Loucy (cell line): ENCODE measurements around the gene ANXA3.

Source experiments
- H2AFZ ChIP-seq: fragments of 200-600 bp; sonication (generic); 2 replicates; pipeline ENCODE4 v1.6.0; 2016; ENCODE audit warnings: antibody characterized with exemption, mild to moderate bottlenecking, low read length, moderate library complexity
- H3F3A ChIP-seq: fragments of 200-600 bp; 2 replicates; pipeline ENCODE4 v1.6.0; 2016; ENCODE audit warnings: antibody characterized with exemption, low read depth, mild to moderate bottlenecking
- H3K27me3 ChIP-seq: fragments of 200-600 bp; sonication (generic); 2 replicates; pipeline ENCODE4 v1.6.1; 2014; ENCODE audit warnings: low read length, mild to moderate bottlenecking; ENCODE audit not compliant: insufficient read depth, poor library complexity, severe bottlenecking
- H3K36me3 ChIP-seq: fragments of 200-600 bp; sonication (generic); 2 replicates; pipeline ENCODE4 v1.6.1; 2016; ENCODE audit warnings: low read length; ENCODE audit not compliant: insufficient read depth
- H3K4me1 ChIP-seq: fragments of 200-600 bp; sonication (generic); 2 replicates; pipeline ENCODE4 v1.5.1; 2014; ENCODE audit warnings: low read length, mild to moderate bottlenecking; ENCODE audit not compliant: insufficient read depth, poor library complexity, severe bottlenecking
- H3K4me2 ChIP-seq: fragments of 200-600 bp; sonication (generic); 2 replicates; pipeline ENCODE4 v1.6.0; 2014; ENCODE audit warnings: antibody characterized with exemption, low read length, low read depth, mild to moderate bottlenecking; ENCODE audit not compliant: poor library complexity, severe bottlenecking
- H3K4me3 ChIP-seq: fragments of 200-600 bp; sonication (generic); 2 replicates; pipeline ENCODE4 v1.5.1; 2014; ENCODE audit warnings: low read length, mild to moderate bottlenecking, mixed read lengths; ENCODE audit not compliant: poor library complexity, severe bottlenecking
- H3K79me2 ChIP-seq: fragments of 200-600 bp; sonication (generic); 2 replicates; pipeline ENCODE4 v1.6.1; 2014; ENCODE audit warnings: low read length; ENCODE audit not compliant: insufficient read depth
- H3K9ac ChIP-seq: fragments of 200-600 bp; sonication (generic); 2 replicates; pipeline ENCODE4 v1.6.0; 2014; ENCODE audit warnings: mild to moderate bottlenecking, low read depth, low read length, moderate library complexity; ENCODE audit not compliant: poor library complexity, severe bottlenecking
- H3K9me2 ChIP-seq: fragments of 200-600 bp; sonication (generic); replicated peaks from 2 replicates; pipeline ENCODE4 v1.6.1; 2016; ENCODE audit warnings: low read depth, low read length, mixed read lengths
- H3K9me3 ChIP-seq: fragments of 200-600 bp; sonication (generic); 2 replicates; pipeline ENCODE4 v1.6.1; 2014; ENCODE audit warnings: mild to moderate bottlenecking, antibody characterized with exemption, low read length, low read depth; ENCODE audit not compliant: insufficient read depth
- H4K20me1 ChIP-seq: fragments of 200-600 bp; sonication (generic); 2 replicates; pipeline ENCODE4 v1.6.0; 2014; ENCODE audit warnings: antibody characterized with exemption, low read length, mild to moderate bottlenecking; ENCODE audit not compliant: insufficient read depth, poor library complexity, severe bottlenecking
- EZH2phosphoT487 ChIP-seq: fragments of 200-600 bp; IDR thresholded peaks from 2 replicates; pipeline ENCODE4 v1.6.1; 2018; ENCODE audit warnings: antibody characterized with exemption, mild to moderate bottlenecking, moderate library complexity, borderline replicate concordance
- TF ChIP-seq, protein P1 (sequence below): fragments of 200-600 bp; sonication (generic); conservative IDR thresholded peaks from 2 replicates; pipeline ENCODE4 v1.5.1; 2014; ENCODE audit warnings: mild to moderate bottlenecking, antibody characterized with exemption, low read length

Gene ANXA3

GRCh38 chr4:78634011-78634664, 82.6 kb downstream of the ANXA3 start:
- H3F3A ChIP-seq, result no peaks in the 10 kb centered on the region
- H3K4me2 ChIP-seq, result no peak overlapping the region
- H3K9me2 ChIP-seq, result no peaks in the 10 kb centered on the region
- no peaks in the 10 kb centered on the region for H3K9me3 ChIP-seq
- H2AFZ ChIP-seq, result peak overlapping the region; percentile 19; the same call in 1 of the 2 replicates
- H3K36me3 ChIP-seq, result no peaks in the 10 kb centered on the region
- H4K20me1 ChIP-seq, result no peaks in the 10 kb centered on the region
- no peak overlapping the region for H3K4me3 ChIP-seq
- no peaks in the 10 kb centered on the region for H3K79me2 ChIP-seq
- peaks cover 36% of the 10 kb centered on the region for H3K4me1 ChIP-seq
- no peak for TF ChIP-seq EZH2phosphoT487
- TF ChIP-seq, protein P1, sequence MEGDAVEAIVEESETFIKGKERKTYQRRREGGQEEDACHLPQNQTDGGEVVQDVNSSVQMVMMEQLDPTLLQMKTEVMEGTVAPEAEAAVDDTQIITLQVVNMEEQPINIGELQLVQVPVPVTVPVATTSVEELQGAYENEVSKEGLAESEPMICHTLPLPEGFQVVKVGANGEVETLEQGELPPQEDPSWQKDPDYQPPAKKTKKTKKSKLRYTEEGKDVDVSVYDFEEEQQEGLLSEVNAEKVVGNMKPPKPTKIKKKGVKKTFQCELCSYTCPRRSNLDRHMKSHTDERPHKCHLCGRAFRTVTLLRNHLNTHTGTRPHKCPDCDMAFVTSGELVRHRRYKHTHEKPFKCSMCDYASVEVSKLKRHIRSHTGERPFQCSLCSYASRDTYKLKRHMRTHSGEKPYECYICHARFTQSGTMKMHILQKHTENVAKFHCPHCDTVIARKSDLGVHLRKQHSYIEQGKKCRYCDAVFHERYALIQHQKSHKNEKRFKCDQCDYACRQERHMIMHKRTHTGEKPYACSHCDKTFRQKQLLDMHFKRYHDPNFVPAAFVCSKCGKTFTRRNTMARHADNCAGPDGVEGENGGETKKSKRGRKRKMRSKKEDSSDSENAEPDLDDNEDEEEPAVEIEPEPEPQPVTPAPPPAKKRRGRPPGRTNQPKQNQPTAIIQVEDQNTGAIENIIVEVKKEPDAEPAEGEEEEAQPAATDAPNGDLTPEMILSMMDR, result no peak
- H3K9ac ChIP-seq, result no peak overlapping the region
- H3K27me3 ChIP-seq, result no peaks in the 10 kb centered on the region

DNA sequence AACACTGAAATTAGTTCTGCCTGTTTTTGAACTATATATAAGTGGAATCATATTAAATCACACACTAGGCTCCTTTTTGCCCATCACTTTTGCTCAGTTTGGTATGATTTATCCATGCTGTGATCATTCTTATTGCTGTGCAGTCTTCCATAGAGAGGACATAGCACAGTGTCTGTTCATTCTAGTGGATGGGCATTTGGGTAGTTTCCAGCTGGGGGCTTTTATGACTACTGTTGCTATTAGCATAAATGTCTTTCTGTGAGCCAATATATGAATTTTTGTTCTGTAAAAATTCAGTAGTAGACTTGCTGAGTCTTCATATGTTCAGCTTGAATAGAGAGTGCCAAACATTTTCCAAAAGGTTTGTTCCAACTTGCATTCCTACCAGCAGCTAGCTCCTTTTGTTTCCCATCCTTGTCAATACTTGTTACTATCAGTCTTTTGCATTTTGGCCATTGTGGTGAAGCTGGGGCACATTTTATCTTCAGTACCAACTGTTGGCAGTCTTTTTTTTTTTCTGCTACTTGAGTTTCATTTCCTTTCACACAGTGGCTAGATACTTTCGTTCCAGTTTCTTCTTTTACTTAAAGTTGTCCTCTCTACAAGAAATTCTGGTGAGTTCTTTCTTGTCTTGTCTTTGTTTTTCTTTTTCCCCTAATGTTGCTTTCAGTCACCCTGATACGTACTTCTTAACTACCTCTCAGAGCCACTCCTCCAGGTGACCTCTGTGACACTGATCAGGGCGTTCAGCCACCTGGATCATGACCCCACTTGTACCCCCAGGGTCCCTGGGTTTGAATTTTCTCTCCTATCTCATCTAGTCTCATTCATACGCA, 87.0 kb downstream of the ANXA3 start:
- no peaks in the 10 kb centered on the region for H3K9me3 ChIP-seq
- H3K4me3 ChIP-seq, result peak overlapping the region; percentile 30
- no peaks in the 10 kb centered on the region for H3K27me3 ChIP-seq
- no peaks in the 10 kb centered on the region for H3K36me3 ChIP-seq
- peak overlapping the region; percentile 63 for H3K4me2 ChIP-seq
- no peaks in the 10 kb centered on the region for H3F3A ChIP-seq
- H3K79me2 ChIP-seq, result no peaks in the 10 kb centered on the region
- H3K4me1 ChIP-seq, result peaks cover 55% of the 10 kb centered on the region
- no peaks in the 10 kb centered on the region for H3K9me2 ChIP-seq
- H2AFZ ChIP-seq, result peak overlapping the region; percentile 67
- no peak for TF ChIP-seq EZH2phosphoT487
- TF ChIP-seq, protein P1, result no peak
- no peaks in the 10 kb centered on the region for H4K20me1 ChIP-seq
- H3K9ac ChIP-seq, result peak overlapping the region; percentile 64

DNA sequence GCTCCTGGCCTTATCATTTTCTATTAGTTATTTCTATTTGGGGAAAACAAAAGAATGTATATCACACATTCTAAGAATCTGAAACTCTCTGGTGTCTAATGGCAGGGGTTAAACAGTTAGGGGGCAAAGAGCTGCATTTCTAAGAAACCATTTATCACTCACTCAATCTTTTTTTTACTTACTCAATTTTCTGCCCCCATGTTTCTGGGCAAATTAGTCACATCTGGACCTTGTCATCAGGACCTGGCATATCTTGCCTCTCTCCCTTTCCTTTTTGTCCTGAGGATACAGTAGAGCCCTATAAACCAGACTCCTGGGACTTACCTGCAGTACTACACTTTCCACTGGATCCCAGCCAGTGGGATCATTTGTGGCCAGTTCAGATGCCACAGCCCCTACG, 89.1 kb downstream of the ANXA3 start:
- no peaks in the 10 kb centered on the region for H3K36me3 ChIP-seq
- H3K4me2 ChIP-seq, result no peak overlapping the region
- TF ChIP-seq EZH2phosphoT487, result no peak
- TF ChIP-seq, protein P1, result no peak
- no peak overlapping the region for H2AFZ ChIP-seq
- H3K9ac ChIP-seq, result peak overlapping the region; percentile 61
- no peak overlapping the region for H3K4me3 ChIP-seq
- no peaks in the 10 kb centered on the region for H3K27me3 ChIP-seq
- H3K9me2 ChIP-seq, result no peaks in the 10 kb centered on the region
- no peaks in the 10 kb centered on the region for H3F3A ChIP-seq
- H3K9me3 ChIP-seq, result no peaks in the 10 kb centered on the region
- H3K4me1 ChIP-seq, result peaks cover 64% of the 10 kb centered on the region
- no peaks in the 10 kb centered on the region for H4K20me1 ChIP-seq
- no peaks in the 10 kb centered on the region for H3K79me2 ChIP-seq
